ENCODE results near the gene GUCY1A2.
"Not testable (repeated sequence)": the region's sequence is repeated elsewhere in the genome, so short reads cannot be mapped to it uniquely, and the experiment has no call there.

GUCY1A2 gene

DNA sequence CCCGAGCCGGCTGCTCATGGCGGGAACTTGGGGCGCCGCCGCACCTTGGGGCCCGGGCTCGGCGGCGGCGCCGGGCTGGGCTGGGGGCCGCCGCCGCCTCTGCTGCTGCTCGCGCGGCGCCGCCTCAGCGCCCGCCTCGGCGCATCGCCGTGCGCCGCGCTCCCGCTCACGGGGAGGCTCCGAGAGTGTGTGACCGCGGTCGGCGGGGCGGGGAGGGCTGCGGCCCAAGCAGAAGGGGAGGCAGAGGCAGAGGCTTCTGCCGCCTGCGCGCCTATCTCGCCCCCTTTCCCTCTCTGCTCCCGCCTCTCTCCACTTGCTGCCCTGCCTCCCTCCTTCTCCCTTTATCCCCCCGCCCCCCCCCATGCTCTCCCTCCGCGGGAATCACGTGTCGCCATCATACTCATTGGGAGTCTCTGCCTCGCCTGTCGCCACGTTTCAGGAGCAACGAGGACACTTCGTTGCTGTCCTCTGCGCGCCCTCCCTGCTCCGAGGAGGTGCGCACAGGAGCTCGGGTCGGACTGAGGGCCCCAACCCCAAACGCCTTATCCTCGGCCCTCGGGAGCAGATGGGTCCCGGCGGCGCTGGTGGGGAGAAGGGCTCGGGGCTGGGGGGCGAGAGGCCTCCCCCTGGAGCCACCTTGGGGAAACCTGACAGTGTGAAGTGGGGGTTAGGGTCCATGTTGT is at the start of gene GUCY1A2:
GUCY1A2 (minus strand) TSS at position 258 of the 683 bp plus-strand sequence. CDS start 421 bp downstream, outside the sequence.
- Mint-ChIP-seq H3K36me3 (ENCODE audit: low read depth) (no peaks in the 10 kb centered on the region), H3K9me3 (no peaks in the 10 kb centered on the region), H3K27me3 (ENCODE audit: low read depth) (peaks cover 54% of the 10 kb centered on the region), H3K27ac (peak within 1 kb of the TSS; percentile 24 to 74 (median 38)), H3K4me1 (peaks cover 25% of the 10 kb centered on the region), H3K4me3 (peak within 1 kb of the TSS; percentile 87 to 96 (median 95))
- TF ChIP-seq, protein P1, sequence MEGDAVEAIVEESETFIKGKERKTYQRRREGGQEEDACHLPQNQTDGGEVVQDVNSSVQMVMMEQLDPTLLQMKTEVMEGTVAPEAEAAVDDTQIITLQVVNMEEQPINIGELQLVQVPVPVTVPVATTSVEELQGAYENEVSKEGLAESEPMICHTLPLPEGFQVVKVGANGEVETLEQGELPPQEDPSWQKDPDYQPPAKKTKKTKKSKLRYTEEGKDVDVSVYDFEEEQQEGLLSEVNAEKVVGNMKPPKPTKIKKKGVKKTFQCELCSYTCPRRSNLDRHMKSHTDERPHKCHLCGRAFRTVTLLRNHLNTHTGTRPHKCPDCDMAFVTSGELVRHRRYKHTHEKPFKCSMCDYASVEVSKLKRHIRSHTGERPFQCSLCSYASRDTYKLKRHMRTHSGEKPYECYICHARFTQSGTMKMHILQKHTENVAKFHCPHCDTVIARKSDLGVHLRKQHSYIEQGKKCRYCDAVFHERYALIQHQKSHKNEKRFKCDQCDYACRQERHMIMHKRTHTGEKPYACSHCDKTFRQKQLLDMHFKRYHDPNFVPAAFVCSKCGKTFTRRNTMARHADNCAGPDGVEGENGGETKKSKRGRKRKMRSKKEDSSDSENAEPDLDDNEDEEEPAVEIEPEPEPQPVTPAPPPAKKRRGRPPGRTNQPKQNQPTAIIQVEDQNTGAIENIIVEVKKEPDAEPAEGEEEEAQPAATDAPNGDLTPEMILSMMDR (IDR thresholded peaks at IDR 0.05; ENCODE audit: unreplicated experiment in 3 of 3): no peak

DNA sequence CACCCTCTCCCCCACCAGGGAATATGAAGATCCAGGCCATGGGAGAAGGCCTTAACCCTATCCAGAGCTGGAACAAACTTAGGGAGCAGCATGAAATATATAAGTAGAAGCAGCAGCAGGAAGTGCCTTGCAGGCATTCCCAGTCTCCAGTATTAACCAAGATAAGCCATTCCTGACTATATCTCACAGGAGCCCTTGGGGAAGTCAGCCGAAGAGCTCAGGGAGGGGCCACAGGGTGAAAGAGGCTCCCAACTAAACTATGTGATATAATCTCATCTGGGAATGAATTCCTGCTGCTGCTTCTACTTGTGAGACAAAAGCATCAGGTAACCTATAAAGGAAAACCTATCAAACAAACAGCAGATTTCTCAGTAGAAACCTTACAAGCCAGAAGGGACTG is 36.1 kb upstream of the GUCY1A2 start:
- Mint-ChIP-seq H3K27ac (no peak overlapping the region), H3K4me3 (no peak overlapping the region)
- TF ChIP-seq, protein P1 (IDR thresholded peaks at IDR 0.05; ENCODE audit: unreplicated experiment in 3 of 3): no peak

GRCh38 chr11:107051332-107051731 is 33.1 kb upstream of the GUCY1A2 start:
- not testable (repeated sequence) for H3K4me1 Mint-ChIP-seq; H3K27ac Mint-ChIP-seq; H3K4me3 Mint-ChIP-seq; H3K27me3 Mint-ChIP-seq (ENCODE audit: low read depth); H3K36me3 Mint-ChIP-seq (ENCODE audit: low read depth)
- H3K9me3 Mint-ChIP-seq: peaks cover 29% of the 10 kb centered on the region

More for the DNA sequence above, 36.1 kb upstream of the GUCY1A2 start:
- Mint-ChIP-seq H3K27me3 (ENCODE audit: low read depth) (no peaks in the 10 kb centered on the region), H3K9me3 (peaks cover 32% of the 10 kb centered on the region), H3K36me3 (ENCODE audit: low read depth) (peaks cover 9% of the 10 kb centered on the region), H3K4me1 (no peaks in the 10 kb centered on the region)

- H3K4me3 Mint-ChIP-seq; H3K36me3 Mint-ChIP-seq (ENCODE audit: low read depth); H3K27ac Mint-ChIP-seq; H3K27me3 Mint-ChIP-seq (ENCODE audit: low read depth); H3K4me1 Mint-ChIP-seq: not testable (repeated sequence)
- peaks cover 29% of the 10 kb centered on the region for H3K9me3 Mint-ChIP-seq
These were observed 32.6 kb upstream of the GUCY1A2 start for GRCh38 chr11:107050899-107051298.

DNA sequence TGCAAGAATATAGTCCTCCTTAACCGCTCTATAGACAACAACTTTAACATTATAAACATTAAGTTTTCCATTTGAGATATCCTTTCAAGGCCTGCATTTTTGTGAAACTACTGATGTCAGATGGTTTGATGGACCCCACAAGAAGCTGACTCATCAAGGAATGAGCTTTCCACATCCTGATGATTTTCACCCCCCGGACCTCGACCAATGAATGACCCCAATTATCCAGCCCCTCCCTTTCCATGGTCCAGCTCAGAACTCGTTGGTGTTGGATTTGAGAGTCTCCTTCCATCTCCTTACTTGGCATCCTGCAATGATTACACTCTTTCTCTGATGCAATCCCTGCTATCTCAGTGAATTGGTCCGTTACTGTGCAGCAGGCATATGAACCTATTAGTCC is 31.8 kb upstream of the GUCY1A2 start:
- no peak overlapping the region for H3K27ac Mint-ChIP-seq
- H3K36me3 Mint-ChIP-seq (ENCODE audit: low read depth): peaks cover 9% of the 10 kb centered on the region
- no peak overlapping the region for H3K4me3 Mint-ChIP-seq
- no peaks in the 10 kb centered on the region for H3K4me1 Mint-ChIP-seq
- no peaks in the 10 kb centered on the region for H3K27me3 Mint-ChIP-seq (ENCODE audit: low read depth)
- peaks cover 29% of the 10 kb centered on the region for H3K9me3 Mint-ChIP-seq
- TF ChIP-seq, protein P1 (IDR thresholded peaks at IDR 0.05; ENCODE audit: unreplicated experiment in 3 of 3): no peak

- H3K36me3 Mint-ChIP-seq (ENCODE audit: low read depth): no peaks in the 10 kb centered on the region
- TF ChIP-seq, protein P1 (IDR thresholded peaks at IDR 0.05; ENCODE audit: unreplicated experiment in 3 of 3): no peak
- H3K9me3 Mint-ChIP-seq: peaks cover 9% of the 10 kb centered on the region
- H3K4me3 Mint-ChIP-seq: no peak overlapping the region
- no peaks in the 10 kb centered on the region for H3K4me1 Mint-ChIP-seq
- no peaks in the 10 kb centered on the region for H3K27me3 Mint-ChIP-seq (ENCODE audit: low read depth)
- no peak overlapping the region for H3K27ac Mint-ChIP-seq
These were observed 26.2 kb upstream of the GUCY1A2 start for GRCh38 chr11:107044503-107044902.

All from nephron (organoid).